OCI-LY7 (cell line): Measurements from ENCODE around the gene CEACAM1. TPM values are rescaled to one million over a fixed set of nuclear protein-coding genes. Genes with fewer than 3 reads are reported as not detected.
"Not testable (repeated sequence)": the region's sequence is repeated elsewhere in the genome, so short reads cannot be mapped to it uniquely, and the experiment has no call there.

Source experiments
- BruUV-seq: library from RNA; stranded (reverse); fragments of 400-500 nt; replicated peaks from 2 replicates; lab custom pipeline; 2021; lab: Mats Ljungman, UMichigan
- CTCF ChIA-PET: fragments of 300-600 bp; sonication (Branson Sonifier 250); formaldehyde crosslinking; loops from one replicate; lab custom pipeline; 2022; ENCODE audit warnings: antibody characterized with exemption; ENCODE audit not compliant: unreplicated experiment; lab: Charles Lee
- POLR2A ChIA-PET: fragments of 300-600 bp; sonication (Branson Sonifier 250); formaldehyde crosslinking; loops from one replicate; lab custom pipeline; 2022; ENCODE audit warnings: antibody characterized with exemption; lab: Charles Lee
- DNase-seq: peaks from one replicate; pipeline ENCODE4 v3.0.0-alpha.2; 2015; ENCODE audit warnings: low spot score
- H2AFZ ChIP-seq: fragments of 200-600 bp; sonication (generic), shearing (Covaris generic); 2 replicates; pipeline ENCODE4 v1.6.1; 2014; ENCODE audit warnings: mild to moderate bottlenecking, antibody characterized with exemption, low read length, moderate library complexity
- H3K27ac ChIP-seq: fragments of 200-600 bp; sonication (generic); 2 replicates; pipeline ENCODE4 v1.5.1; 2014; ENCODE audit warnings: mixed run types, low read depth, mild to moderate bottlenecking, moderate library complexity, low read length, inconsistent platforms; ENCODE audit not compliant: poor library complexity, severe bottlenecking
- H3K36me3 ChIP-seq: fragments of 200-600 bp; sonication (generic); 2 replicates; pipeline ENCODE4 v1.6.1; 2014; ENCODE audit warnings: mild to moderate bottlenecking, antibody characterized with exemption, low read length, moderate library complexity, mixed read lengths; ENCODE audit not compliant: insufficient read depth
- H3K4me1 ChIP-seq: fragments of 200-600 bp; sonication (generic); 2 replicates; pipeline ENCODE4 v1.5.1; 2014; ENCODE audit warnings: mild to moderate bottlenecking, low read length; ENCODE audit not compliant: insufficient read depth, poor library complexity, severe bottlenecking
- H3K4me2 ChIP-seq: fragments of 200-600 bp; sonication (generic); 2 replicates; pipeline ENCODE4 v1.6.1; 2014; ENCODE audit warnings: mild to moderate bottlenecking, low read length
- H3K4me3 ChIP-seq: fragments of 200-600 bp; sonication (generic); 2 replicates; pipeline ENCODE4 v1.5.1; 2014; ENCODE audit warnings: mild to moderate bottlenecking, low read depth, low read length; ENCODE audit not compliant: poor library complexity, severe bottlenecking
- H3K79me2 ChIP-seq: fragments of 200-600 bp; sonication (generic); 2 replicates; pipeline ENCODE4 v1.6.1; 2016; ENCODE audit warnings: low read depth, mild to moderate bottlenecking, low read length, moderate library complexity, mixed read lengths; ENCODE audit not compliant: insufficient read depth
- H3K9me2 ChIP-seq: fragments of 200-600 bp; sonication (generic); 2 replicates; pipeline ENCODE4 v1.6.1; 2016; ENCODE audit warnings: mild to moderate bottlenecking, low read length, mixed read lengths; ENCODE audit not compliant: insufficient read depth
- H3K9me3 ChIP-seq: fragments of 200-600 bp; sonication (generic); 2 replicates; pipeline ENCODE4 v1.6.1; 2014; ENCODE audit warnings: mild to moderate bottlenecking, mixed run types, low read length, mixed read lengths
- H4K20me1 ChIP-seq: fragments of 200-600 bp; sonication (generic); 2 replicates; pipeline ENCODE4 v1.6.1; 2014; ENCODE audit warnings: mild to moderate bottlenecking, antibody characterized with exemption, low read length, moderate library complexity, mixed read lengths; ENCODE audit not compliant: insufficient read depth
- CTCF ChIP-seq: fragments of 200-600 bp; sonication (generic); conservative IDR thresholded peaks from 2 replicates; pipeline ENCODE4 v1.5.1; 2014; ENCODE audit warnings: mild to moderate bottlenecking, antibody characterized with exemption, low read length, moderate library complexity, mixed read lengths
- EZH2phosphoT487 ChIP-seq: fragments of 200-600 bp; sonication (generic); IDR thresholded peaks from 2 replicates; pipeline ENCODE4 v1.6.1; 2018; ENCODE audit warnings: low read depth, borderline replicate concordance, mild to moderate bottlenecking, mixed run types, antibody characterized with exemption, low read length, moderate library complexity, mixed read lengths
- intact Hi-C: fragments of 100-400 bp; cut with micrococcal nuclease; formaldehyde crosslinking; loops from one replicate; pipeline ENCODE4 v1.10.0; 2022; ENCODE audit not compliant: unreplicated experiment
- total RNA-seq, 2 experiments: library from RNA; depleted of rRNA in 1 of 2; stranded (reverse); fragments of >200 nt in 1 of 2; shearing (Covaris generic) in 1 of 2; gene quantifications; 2 replicates each; pipeline ENCODE4 v1.2.3, GENCODE V29; 2014 to 2022

The CEACAM1 gene
- total RNA-seq, 2 experiments from 2014 or later = 0.50 to 1.5 TPM

- Histone ChIP-seq H3K36me3 (no peaks in the 10 kb centered on the region), H3K9me2 (no peaks in the 10 kb centered on the region), H3K27ac (no peak overlapping the region), H3K4me1 (no peaks in the 10 kb centered on the region), H4K20me1 (no peaks in the 10 kb centered on the region; the same call in 1 of the 2 replicates), H3K4me3 (no peak overlapping the region), H3K9me3 (no peaks in the 10 kb centered on the region), H3K79me2 (no peaks in the 10 kb centered on the region), H2AFZ (no peak overlapping the region), H3K4me2 (no peak overlapping the region)
- intact Hi-C loops = no loop called here
- TF ChIP-seq CTCF (no peak), EZH2phosphoT487 (no peak)
- no peak for DNase-seq
- ChIA-PET POLR2A (no interaction called here), CTCF (no interaction called here)
- BruUV-seq = no TSS peak
Observed at GRCh38 chr19:42558450-42559150, 30.3 kb upstream of the CEACAM1 start.

GRCh38 chr19:42557386-42557871 lies 29.1 kb upstream of the CEACAM1 start:
- H3K27ac ChIP-seq, H3K4me1 ChIP-seq, CTCF ChIA-PET, H3K9me3 ChIP-seq, H3K4me3 ChIP-seq, H3K9me2 ChIP-seq, H4K20me1 ChIP-seq, DNase-seq, POLR2A ChIA-PET, H3K36me3 ChIP-seq, H3K79me2 ChIP-seq, BruUV-seq, H2AFZ ChIP-seq, H3K4me2 ChIP-seq, intact Hi-C loops: not testable (repeated sequence)

- no peaks in the 10 kb centered on the region for H3K9me3 ChIP-seq
- H3K36me3 ChIP-seq = no peaks in the 10 kb centered on the region
- ChIA-PET POLR2A (no interaction called here), CTCF (no interaction called here)
- H3K9me2 ChIP-seq = no peaks in the 10 kb centered on the region
- BruUV-seq = no TSS peak
- H4K20me1 ChIP-seq = no peaks in the 10 kb centered on the region; the same call in 1 of the 2 replicates
- TF ChIP-seq EZH2phosphoT487 = no peak
- TF ChIP-seq CTCF = no peak
- intact Hi-C loops = no loop called here
- no peak overlapping the region for H3K4me2 ChIP-seq
- DNase-seq = no peak
- no peak overlapping the region for H3K27ac ChIP-seq
- no peaks in the 10 kb centered on the region for H3K79me2 ChIP-seq
- H3K4me3 ChIP-seq = no peak overlapping the region
- no peak overlapping the region for H2AFZ ChIP-seq
- H3K4me1 ChIP-seq = no peaks in the 10 kb centered on the region
Observed at GRCh38 chr19:42555801-42556200, 27.5 kb upstream of the CEACAM1 start.
